K562 (cell line): Measurements from ENCODE around the gene RPS19. TPM values are rescaled to one million over a fixed set of nuclear protein-coding genes. Genes with fewer than 3 reads are reported as not detected.
A peak's percentile ranks its signal among the peaks of the same experiment; 100 is the strongest.

Source experiments
- ETS2 ChIP-seq: IDR thresholded peaks from 2 replicates; pipeline ENCODE4 v1.6.1; 2016; ENCODE audit warnings: borderline replicate concordance, missing genetic modification characterization, mild to moderate bottlenecking, moderate library complexity, missing compliant biosample characterization; ENCODE audit not compliant: poor library complexity, severe bottlenecking
- HNRNPLL ChIP-seq: fragments of 200-400 bp; formaldehyde crosslinking; IDR thresholded peaks from 2 replicates; pipeline ENCODE4 v1.6.1; 2017; ENCODE audit warnings: low read length, low read depth, mild to moderate bottlenecking; ENCODE audit not compliant: poor library complexity, severe bottlenecking
- PHF21A ChIP-seq: fragments of 450-650 bp; IDR thresholded peaks from 2 replicates; pipeline ENCODE4 v1.6.1; 2017; ENCODE audit warnings: low read depth, borderline replicate concordance
- POLR2G ChIP-seq: fragments of 200-400 bp; formaldehyde crosslinking; IDR thresholded peaks from 2 replicates; pipeline ENCODE4 v1.6.1; 2017; ENCODE audit warnings: low read depth, mild to moderate bottlenecking, antibody characterized with exemption, low read length, moderate library complexity
- SETDB1 ChIP-seq: IDR thresholded peaks from one replicate; pipeline ENCODE4 v1.6.1; 2012; ENCODE audit warnings: low read length, control low read depth, inconsistent platforms
- TFAM ChIP-seq: fragments of 250-450 bp; sonication (Bioruptor Pico); conservative IDR thresholded peaks from 2 replicates; pipeline ENCODE4 v1.5.0; 2021; ENCODE audit warnings: mild to moderate bottlenecking, moderate library complexity
- ZNF143 ChIP-seq: sonication (generic); formaldehyde crosslinking; IDR thresholded peaks from 2 replicates; pipeline ENCODE4 v1.9.0; 2022; ENCODE audit warnings: mild to moderate bottlenecking, missing genetic modification reagents
- ZNF311 ChIP-seq: fragments of 250-450 bp; sonication (Bioruptor Pico); IDR thresholded peaks from 2 replicates; pipeline ENCODE4 v1.4.0; 2020; ENCODE audit warnings: mild to moderate bottlenecking, moderate library complexity
- polyA plus RNA-seq, 8 experiments: library from polyadenylated mRNA; depleted of rRNA in 4 of 8; stranded (reverse) in 5 of 8; unstranded in 3 of 8; fragments of >200 nt; fragmentation: Nextera tagmentation in 2 of 8; fragmentation: Illumina TruSeq in 1 of 8; extraction: Ambion mirVana in 2 of 8; extraction: Trizol in 1 of 8; gene quantifications; 2 replicates each; pipeline versions ENCODE4 v1.2.1 to v1.2.3, GENCODE V29; 2011 to 2014; ENCODE audit warnings: inconsistent platforms in 1 of 8, missing spikeins in 1 of 8
- total RNA-seq, 7 experiments: library from RNA; depleted of rRNA in 6 of 7; stranded (reverse); fragments of >200 nt in 6 of 7; fragmentation: Illumina TruSeq in 2 of 7; extraction: Trizol in 2 of 7; gene quantifications; 2 replicates each; pipeline versions ENCODE4 v1.2.1 to v1.2.3, GENCODE V29; 2011 to 2021; ENCODE audit warnings: low replicate concordance in 1 of 7
- TF ChIP-seq, protein P1 (sequence below): fragments of 450-650 bp; IDR thresholded peaks from 2 replicates; pipeline ENCODE4 v1.6.1; 2016; ENCODE audit warnings: mild to moderate bottlenecking, moderate library complexity
- TF ChIP-seq, protein P2 (sequence below): fragments of 450-650 bp; IDR thresholded peaks from 2 replicates; pipeline ENCODE4 v1.6.1; 2017; ENCODE audit warnings: antibody characterized with exemption
- TF ChIP-seq, protein P3 (sequence below): fragments of 450-650 bp; IDR thresholded peaks from 2 replicates; pipeline ENCODE4 v1.6.1; 2018; ENCODE audit warnings: mild to moderate bottlenecking, low read depth; ENCODE audit not compliant: partially characterized antibody

RPS19 gene
- total and polyA plus RNA-seq, 9 of the 15 experiments (the other 6 are each of a cell fraction or from before 2014, with no cell fraction given): 1,964 to 3,408 (median 2,747) TPM

DNA sequence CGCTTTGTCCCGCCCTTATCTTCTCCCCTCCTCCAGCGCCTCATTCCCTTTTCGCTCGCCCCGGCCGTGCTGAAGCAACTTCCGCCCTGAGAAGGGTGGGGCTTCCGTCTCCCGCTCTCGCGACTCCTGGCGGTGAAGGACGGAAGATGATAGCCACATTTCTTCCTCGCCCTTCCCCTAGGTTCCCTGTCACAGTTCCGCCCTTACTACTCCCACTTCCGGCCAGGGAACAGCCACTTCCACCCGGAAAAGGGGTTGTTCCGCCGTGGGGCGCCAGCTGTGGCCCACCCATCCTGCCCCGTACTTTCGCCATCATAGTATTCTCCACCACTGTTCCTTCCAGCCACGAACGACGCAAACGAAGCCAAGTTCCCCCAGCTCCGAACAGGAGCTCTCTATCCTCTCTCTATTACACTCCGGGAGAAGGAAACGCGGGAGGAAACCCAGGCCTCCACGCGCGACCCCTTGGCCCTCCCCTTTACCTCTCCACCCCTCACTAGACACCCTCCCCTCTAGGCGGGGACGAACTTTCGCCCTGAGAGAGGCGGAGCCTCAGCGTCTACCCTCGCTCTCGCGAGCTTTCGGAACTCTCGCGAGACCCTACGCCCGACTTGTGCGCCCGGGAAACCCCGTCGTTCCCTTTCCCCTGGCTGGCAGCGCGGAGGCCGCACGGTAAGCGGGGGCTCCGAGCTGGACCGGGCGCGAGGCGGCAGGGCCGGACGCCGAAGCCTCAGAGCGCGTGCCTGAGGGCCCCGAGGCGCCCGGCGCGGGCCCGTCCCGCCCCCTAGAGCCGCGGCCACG, at the start of gene RPS19 (continued):
- TF ChIP-seq ETS2 (tag) (no peak), ZNF143 (CRISPR knock-in tag) (no peak), PHF21A (no peak), TFAM (no peak), HNRNPLL (peak; percentile 44), POLR2G (peak; percentile 100), SETDB1 (peak; percentile 67), ZNF311 (CRISPR knock-in tag) (no peak)
- TF ChIP-seq, protein P1, sequence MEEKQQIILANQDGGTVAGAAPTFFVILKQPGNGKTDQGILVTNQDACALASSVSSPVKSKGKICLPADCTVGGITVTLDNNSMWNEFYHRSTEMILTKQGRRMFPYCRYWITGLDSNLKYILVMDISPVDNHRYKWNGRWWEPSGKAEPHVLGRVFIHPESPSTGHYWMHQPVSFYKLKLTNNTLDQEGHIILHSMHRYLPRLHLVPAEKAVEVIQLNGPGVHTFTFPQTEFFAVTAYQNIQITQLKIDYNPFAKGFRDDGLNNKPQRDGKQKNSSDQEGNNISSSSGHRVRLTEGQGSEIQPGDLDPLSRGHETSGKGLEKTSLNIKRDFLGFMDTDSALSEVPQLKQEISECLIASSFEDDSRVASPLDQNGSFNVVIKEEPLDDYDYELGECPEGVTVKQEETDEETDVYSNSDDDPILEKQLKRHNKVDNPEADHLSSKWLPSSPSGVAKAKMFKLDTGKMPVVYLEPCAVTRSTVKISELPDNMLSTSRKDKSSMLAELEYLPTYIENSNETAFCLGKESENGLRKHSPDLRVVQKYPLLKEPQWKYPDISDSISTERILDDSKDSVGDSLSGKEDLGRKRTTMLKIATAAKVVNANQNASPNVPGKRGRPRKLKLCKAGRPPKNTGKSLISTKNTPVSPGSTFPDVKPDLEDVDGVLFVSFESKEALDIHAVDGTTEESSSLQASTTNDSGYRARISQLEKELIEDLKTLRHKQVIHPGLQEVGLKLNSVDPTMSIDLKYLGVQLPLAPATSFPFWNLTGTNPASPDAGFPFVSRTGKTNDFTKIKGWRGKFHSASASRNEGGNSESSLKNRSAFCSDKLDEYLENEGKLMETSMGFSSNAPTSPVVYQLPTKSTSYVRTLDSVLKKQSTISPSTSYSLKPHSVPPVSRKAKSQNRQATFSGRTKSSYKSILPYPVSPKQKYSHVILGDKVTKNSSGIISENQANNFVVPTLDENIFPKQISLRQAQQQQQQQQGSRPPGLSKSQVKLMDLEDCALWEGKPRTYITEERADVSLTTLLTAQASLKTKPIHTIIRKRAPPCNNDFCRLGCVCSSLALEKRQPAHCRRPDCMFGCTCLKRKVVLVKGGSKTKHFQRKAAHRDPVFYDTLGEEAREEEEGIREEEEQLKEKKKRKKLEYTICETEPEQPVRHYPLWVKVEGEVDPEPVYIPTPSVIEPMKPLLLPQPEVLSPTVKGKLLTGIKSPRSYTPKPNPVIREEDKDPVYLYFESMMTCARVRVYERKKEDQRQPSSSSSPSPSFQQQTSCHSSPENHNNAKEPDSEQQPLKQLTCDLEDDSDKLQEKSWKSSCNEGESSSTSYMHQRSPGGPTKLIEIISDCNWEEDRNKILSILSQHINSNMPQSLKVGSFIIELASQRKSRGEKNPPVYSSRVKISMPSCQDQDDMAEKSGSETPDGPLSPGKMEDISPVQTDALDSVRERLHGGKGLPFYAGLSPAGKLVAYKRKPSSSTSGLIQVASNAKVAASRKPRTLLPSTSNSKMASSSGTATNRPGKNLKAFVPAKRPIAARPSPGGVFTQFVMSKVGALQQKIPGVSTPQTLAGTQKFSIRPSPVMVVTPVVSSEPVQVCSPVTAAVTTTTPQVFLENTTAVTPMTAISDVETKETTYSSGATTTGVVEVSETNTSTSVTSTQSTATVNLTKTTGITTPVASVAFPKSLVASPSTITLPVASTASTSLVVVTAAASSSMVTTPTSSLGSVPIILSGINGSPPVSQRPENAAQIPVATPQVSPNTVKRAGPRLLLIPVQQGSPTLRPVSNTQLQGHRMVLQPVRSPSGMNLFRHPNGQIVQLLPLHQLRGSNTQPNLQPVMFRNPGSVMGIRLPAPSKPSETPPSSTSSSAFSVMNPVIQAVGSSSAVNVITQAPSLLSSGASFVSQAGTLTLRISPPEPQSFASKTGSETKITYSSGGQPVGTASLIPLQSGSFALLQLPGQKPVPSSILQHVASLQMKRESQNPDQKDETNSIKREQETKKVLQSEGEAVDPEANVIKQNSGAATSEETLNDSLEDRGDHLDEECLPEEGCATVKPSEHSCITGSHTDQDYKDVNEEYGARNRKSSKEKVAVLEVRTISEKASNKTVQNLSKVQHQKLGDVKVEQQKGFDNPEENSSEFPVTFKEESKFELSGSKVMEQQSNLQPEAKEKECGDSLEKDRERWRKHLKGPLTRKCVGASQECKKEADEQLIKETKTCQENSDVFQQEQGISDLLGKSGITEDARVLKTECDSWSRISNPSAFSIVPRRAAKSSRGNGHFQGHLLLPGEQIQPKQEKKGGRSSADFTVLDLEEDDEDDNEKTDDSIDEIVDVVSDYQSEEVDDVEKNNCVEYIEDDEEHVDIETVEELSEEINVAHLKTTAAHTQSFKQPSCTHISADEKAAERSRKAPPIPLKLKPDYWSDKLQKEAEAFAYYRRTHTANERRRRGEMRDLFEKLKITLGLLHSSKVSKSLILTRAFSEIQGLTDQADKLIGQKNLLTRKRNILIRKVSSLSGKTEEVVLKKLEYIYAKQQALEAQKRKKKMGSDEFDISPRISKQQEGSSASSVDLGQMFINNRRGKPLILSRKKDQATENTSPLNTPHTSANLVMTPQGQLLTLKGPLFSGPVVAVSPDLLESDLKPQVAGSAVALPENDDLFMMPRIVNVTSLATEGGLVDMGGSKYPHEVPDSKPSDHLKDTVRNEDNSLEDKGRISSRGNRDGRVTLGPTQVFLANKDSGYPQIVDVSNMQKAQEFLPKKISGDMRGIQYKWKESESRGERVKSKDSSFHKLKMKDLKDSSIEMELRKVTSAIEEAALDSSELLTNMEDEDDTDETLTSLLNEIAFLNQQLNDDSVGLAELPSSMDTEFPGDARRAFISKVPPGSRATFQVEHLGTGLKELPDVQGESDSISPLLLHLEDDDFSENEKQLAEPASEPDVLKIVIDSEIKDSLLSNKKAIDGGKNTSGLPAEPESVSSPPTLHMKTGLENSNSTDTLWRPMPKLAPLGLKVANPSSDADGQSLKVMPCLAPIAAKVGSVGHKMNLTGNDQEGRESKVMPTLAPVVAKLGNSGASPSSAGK: no peak
- TF ChIP-seq, protein P2, sequence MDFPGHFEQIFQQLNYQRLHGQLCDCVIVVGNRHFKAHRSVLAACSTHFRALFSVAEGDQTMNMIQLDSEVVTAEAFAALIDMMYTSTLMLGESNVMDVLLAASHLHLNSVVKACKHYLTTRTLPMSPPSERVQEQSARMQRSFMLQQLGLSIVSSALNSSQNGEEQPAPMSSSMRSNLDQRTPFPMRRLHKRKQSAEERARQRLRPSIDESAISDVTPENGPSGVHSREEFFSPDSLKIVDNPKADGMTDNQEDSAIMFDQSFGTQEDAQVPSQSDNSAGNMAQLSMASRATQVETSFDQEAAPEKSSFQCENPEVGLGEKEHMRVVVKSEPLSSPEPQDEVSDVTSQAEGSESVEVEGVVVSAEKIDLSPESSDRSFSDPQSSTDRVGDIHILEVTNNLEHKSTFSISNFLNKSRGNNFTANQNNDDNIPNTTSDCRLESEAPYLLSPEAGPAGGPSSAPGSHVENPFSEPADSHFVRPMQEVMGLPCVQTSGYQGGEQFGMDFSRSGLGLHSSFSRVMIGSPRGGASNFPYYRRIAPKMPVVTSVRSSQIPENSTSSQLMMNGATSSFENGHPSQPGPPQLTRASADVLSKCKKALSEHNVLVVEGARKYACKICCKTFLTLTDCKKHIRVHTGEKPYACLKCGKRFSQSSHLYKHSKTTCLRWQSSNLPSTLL: no peak
- TF ChIP-seq, protein P3, sequence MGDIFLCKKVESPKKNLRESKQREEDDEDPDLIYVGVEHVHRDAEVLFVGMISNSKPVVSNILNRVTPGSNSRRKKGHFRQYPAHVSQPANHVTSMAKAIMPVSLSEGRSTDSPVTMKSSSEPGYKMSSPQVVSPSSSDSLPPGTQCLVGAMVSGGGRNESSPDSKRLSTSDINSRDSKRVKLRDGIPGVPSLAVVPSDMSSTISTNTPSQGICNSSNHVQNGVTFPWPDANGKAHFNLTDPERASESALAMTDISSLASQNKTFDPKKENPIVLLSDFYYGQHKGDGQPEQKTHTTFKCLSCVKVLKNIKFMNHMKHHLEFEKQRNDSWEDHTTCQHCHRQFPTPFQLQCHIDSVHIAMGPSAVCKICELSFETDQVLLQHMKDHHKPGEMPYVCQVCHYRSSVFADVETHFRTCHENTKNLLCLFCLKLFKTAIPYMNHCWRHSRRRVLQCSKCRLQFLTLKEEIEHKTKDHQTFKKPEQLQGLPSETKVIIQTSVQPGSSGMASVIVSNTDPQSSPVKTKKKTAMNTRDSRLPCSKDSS: no peak
